ENCODE measurements around the gene ZNF865.

ZNF865 gene

GRCh38 chr19:55591555-55591954, 13.9 kb upstream of the ZNF865 start:
- no peak for DNase-seq (ENCODE audit: low read depth)
- TF ChIP-seq CTCF (IDR thresholded peaks at IDR 0.05; ENCODE audit: low read depth, low read length, missing control alignments), result no peak
- H3K4me3 ChIP-seq (ENCODE audit: low read depth, low read length), result no peak overlapping the region

- no peak for DNase-seq (ENCODE audit: low read depth)
- TF ChIP-seq CTCF (IDR thresholded peaks at IDR 0.05; ENCODE audit: low read depth, low read length, missing control alignments), result no peak
- H3K4me3 ChIP-seq (ENCODE audit: low read depth, low read length), result no peak overlapping the region
Observed at GRCh38 chr19:55592391-55593090, 12.9 kb upstream of the ZNF865 start.

GRCh38 chr19:55593096-55593772, 12.2 kb upstream of the ZNF865 start:
- TF ChIP-seq CTCF (IDR thresholded peaks at IDR 0.05; ENCODE audit: low read depth, low read length, missing control alignments), result no peak
- no peak for DNase-seq (ENCODE audit: low read depth)
- H3K4me3 ChIP-seq (ENCODE audit: low read depth, low read length), result no peak overlapping the region

GRCh38 chr19:55594996-55595545, 10.4 kb upstream of the ZNF865 start:
- no peak overlapping the region for H3K4me3 ChIP-seq (ENCODE audit: low read depth, low read length)
- no peak for TF ChIP-seq CTCF (IDR thresholded peaks at IDR 0.05; ENCODE audit: low read depth, low read length, missing control alignments)
- DNase-seq (ENCODE audit: low read depth), result no peak

- H3K4me3 ChIP-seq (ENCODE audit: low read depth, low read length), result no peak overlapping the region
- no peak for TF ChIP-seq CTCF (IDR thresholded peaks at IDR 0.05; ENCODE audit: low read depth, low read length, missing control alignments)
- DNase-seq (ENCODE audit: low read depth), result no peak
Observed at GRCh38 chr19:55596304-55596703, 9.1 kb upstream of the ZNF865 start.

GRCh38 chr19:55597501-55597921, 7.9 kb upstream of the ZNF865 start:
- no peak overlapping the region for H3K4me3 ChIP-seq (ENCODE audit: low read depth, low read length)
- TF ChIP-seq CTCF (IDR thresholded peaks at IDR 0.05; ENCODE audit: low read depth, low read length, missing control alignments), result no peak
- no peak for DNase-seq (ENCODE audit: low read depth)
